EH (cell line): Measurements from ENCODE around the gene PSMG1.

Experiments
- DNase-seq: peaks from one replicate; pipeline ENCODE4 v3.0.0-alpha.2; 2015; ENCODE audit warnings: low read depth

Gene PSMG1

GRCh38 chr21:39156024-39156423 lies 27.2 kb downstream of the PSMG1 start:
- DNase-seq = peak; percentile 93

- no peak for DNase-seq
These were observed 27.7 kb downstream of the PSMG1 start for GRCh38 chr21:39155578-39155977.

GRCh38 chr21:39153842-39154241 lies 29.4 kb downstream of the PSMG1 start:
- DNase-seq = no peak

- peak; percentile 14 for DNase-seq
These were observed 29.9 kb downstream of the PSMG1 start for GRCh38 chr21:39153373-39153772.

- no peak for DNase-seq
These were observed 31.0 kb downstream of the PSMG1 start for GRCh38 chr21:39152271-39152670.

GRCh38 chr21:39150877-39151276 lies 32.4 kb downstream of the PSMG1 start:
- DNase-seq = no peak

GRCh38 chr21:39150316-39150715 lies 32.9 kb downstream of the PSMG1 start:
- DNase-seq = no peak

- DNase-seq = no peak
These were observed 33.4 kb downstream of the PSMG1 start for GRCh38 chr21:39149882-39150281.

GRCh38 chr21:39148975-39149374 lies 34.3 kb downstream of the PSMG1 start:
- no peak for DNase-seq

GRCh38 chr21:39144191-39144590 lies 39.1 kb downstream of the PSMG1 start:
- no peak for DNase-seq

- DNase-seq = no peak
These were observed 40.3 kb downstream of the PSMG1 start for GRCh38 chr21:39142972-39143371.

- DNase-seq = peak; percentile 40
These were observed 41.7 kb downstream of the PSMG1 start for GRCh38 chr21:39141502-39141901.

GRCh38 chr21:39137248-39138178 lies 45.7 kb downstream of the PSMG1 start:
- DNase-seq = peak; percentile 82

- DNase-seq = peak; percentile 84
These were observed 46.5 kb downstream of the PSMG1 start for GRCh38 chr21:39136711-39137110.

GRCh38 chr21:39136138-39136537 lies 47.1 kb downstream of the PSMG1 start:
- peak; percentile 45 for DNase-seq

- DNase-seq = no peak
These were observed 48.9 kb downstream of the PSMG1 start for GRCh38 chr21:39134288-39134810.

GRCh38 chr21:39132248-39132647 lies 51.0 kb downstream of the PSMG1 start:
- DNase-seq = no peak

GRCh38 chr21:39131791-39132190 lies 51.5 kb downstream of the PSMG1 start:
- DNase-seq = no peak

GRCh38 chr21:39127506-39127905 lies 55.7 kb downstream of the PSMG1 start:
- DNase-seq = no peak

- DNase-seq = no peak
These were observed 56.8 kb downstream of the PSMG1 start for GRCh38 chr21:39126486-39126806.

GRCh38 chr21:39125752-39126485 lies 57.3 kb downstream of the PSMG1 start:
- DNase-seq = peak; percentile 76
